AG08395 (cell line): ENCODE results near the gene SLC1A2.

Source experiments
- DNase-seq: peaks from one replicate; pipeline ENCODE4 v3.0.0; 2012; ENCODE audit warnings: mixed read lengths, low spot score

Gene SLC1A2

DNA sequence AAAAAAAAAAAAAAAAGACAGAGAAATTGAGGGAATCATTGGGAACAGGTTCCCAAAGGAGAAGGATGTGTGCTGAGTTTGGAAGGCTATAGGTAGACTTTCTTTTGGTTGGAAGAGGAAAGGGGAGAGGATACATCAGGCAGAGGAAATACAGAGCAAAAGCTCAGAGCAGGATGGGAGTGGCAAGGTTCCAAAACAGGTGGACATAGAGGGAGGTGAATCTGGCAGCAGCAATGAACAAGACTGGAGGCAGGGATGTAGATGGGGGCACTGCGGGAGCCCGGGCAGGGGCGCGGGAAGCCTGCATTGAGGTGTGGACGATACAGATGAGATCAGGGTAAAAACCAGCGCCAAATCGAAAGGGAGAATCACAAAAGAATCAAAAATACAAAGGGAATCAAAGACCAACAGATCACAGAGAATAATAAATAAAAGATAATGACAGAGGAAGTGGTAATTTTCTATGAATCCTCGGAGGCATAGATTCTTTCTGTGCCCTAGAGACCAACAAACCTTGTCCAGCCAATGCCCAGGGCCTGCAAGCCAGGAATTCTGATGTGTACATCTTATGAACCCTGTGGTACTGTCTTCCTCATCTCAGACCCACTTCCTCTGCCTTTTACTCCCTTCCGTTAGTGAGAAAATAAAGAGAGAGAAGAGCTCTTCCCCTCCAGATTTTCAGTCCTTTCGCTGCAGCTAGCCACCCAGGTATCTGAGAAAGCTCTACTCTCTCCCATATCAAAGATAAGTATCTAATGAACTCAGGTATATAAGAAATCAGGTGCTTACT is 70.3 kb downstream of the SLC1A2 start:
- DNase-seq, result no peak

DNA sequence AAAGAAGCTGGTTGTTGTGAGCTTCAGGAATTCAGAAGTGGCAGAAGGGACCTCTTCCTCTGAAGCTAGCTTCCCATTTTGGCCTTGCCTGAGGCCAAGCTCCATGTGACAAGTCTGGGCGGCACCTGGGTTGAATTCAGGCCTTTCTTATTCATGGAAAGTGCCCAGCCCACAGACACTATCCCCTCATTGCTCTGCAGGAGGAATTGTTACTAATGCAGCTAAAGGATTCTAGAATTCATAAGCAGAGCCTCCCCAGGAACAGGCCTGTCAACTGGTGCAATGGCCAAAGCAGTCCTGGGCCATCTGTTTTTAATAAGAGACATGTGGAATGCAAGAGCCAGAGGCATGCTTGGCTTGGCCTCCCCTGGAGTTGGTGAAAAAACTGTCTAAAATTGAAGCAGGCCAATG is 71.4 kb downstream of the SLC1A2 start:
- peak; percentile 84 for DNase-seq

DNA sequence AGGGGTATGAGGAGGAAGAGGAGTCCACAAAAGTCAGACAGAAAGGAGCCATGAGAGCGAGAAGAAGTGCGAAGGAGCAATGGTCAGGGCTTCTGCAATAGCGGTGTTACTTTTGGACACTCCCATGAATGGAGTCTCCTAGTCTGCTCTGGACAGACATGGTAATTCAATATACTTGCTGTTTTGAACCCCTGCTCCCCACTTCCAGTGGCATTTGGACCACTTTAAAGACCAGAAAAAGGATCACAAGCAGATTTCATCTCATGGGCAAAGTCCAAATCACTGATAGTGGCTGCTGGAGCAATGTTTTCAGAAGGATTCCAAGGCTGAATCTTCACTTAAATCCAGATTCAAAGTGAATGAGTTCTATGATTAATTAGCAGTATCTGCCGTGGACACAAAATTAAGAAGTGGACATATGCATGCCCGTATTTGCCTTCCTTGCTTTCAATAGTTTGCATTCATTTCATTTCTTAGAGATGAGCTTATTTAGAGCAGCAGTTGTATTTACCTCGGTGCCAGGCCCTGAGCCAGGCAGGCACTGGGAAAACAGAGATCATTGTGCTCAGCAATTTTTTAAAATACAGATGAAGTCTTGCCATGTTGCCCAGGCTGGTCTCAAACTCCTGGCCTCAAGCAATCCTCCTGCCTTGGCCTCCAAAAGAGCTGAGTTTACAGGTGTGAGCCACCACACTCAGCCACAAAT is 72.0 kb downstream of the SLC1A2 start:
- no peak for DNase-seq

DNA sequence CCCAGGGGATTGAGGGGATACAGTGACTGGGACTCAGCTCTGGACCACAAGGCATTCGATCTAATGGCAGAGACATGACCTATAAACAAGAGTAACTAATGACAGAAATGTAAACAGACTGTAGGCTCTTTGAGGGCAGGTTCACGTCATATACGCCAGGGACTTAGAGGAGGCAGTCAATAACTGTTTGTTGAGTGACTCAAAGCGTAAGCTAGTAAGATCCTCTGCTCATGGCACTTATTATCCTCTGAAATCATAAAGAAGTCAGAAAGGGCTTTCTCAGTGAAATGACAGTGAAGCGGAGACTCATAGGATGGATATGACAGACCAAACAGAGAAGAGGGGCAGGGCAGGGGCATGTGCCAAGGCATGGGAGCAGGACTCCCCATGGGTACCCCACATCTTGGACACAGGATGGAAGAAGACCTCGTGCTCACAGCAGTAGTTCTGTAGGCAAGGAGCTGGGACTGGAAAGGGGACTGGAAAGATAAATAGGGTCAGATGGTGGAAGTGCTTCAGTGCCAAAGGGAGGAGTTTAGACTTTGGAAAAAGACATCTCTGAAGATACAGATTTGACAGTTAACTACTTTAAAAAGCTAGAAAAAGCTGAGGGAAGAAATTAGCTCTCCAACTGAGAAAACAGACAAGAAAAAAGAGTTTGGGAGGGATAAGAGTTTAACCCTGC is 72.7 kb downstream of the SLC1A2 start:
- DNase-seq, result no peak

DNA sequence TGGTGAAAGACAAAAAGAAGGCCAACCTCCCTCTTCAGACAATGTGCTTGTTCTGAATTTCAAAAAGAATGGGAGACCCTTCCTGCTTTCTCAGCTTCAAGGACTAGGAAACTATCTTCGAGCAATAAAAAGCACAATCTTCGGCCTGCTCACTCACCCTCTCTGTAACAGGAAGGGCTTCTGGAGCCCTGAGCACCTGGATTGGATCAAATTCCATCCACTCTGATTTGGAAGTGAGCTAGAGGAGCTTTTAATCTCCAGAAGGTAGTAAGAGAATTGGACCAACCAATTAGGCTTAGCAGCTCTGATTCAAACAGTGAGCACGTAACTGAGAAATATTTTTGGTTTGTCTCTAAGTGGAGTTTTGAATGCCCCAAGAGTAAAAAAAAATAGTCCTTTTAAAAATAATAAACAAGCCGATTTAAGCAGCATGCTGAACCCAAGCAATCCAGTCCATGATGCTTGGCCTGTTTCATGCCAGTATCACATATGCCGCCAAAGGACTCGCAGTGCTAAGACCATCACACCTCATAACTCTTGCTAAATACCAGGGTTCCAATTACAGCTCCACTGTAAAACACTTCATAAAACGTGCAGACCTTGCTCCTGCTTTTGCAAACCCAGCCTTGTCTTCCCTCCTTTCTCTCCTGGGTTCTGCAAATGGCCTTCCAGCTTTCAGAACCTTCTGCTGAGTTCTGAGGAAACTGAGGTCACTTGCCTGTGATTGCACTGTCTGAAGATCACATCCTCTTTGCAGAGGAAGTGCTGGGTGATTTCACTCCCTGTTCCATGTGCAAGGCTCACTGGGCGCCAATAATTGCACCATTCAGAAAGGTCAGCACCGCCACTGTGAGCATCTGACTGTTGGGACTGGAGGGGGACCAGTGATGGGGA is 74.4 kb downstream of the SLC1A2 start:
- DNase-seq, result no peak

DNA sequence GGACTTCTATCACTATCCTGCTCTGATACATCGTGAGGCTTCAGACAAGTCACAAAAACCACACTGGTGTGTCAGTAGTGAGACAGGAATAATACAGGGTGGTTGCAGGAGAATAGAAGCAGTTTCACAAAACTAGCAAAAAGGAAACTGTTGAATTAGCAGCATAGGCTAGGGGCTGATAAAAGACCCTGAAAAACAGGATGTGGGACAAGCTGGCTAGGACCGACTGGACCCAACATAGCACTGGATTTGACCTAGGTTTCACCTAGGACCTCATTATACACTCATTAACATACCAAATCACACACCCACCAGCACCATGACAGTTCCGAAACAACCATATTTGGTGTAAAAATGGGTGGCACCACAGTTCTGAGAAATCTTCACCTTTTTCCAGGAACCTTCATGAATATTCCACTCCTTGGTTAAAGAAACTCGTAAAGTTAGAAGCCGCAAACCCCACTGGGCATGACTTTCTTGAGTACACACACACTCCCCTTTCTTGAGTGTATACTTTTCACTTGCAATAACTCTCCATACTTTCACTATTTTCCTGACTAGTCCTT is 76.2 kb downstream of the SLC1A2 start:
- DNase-seq, result no peak

DNA sequence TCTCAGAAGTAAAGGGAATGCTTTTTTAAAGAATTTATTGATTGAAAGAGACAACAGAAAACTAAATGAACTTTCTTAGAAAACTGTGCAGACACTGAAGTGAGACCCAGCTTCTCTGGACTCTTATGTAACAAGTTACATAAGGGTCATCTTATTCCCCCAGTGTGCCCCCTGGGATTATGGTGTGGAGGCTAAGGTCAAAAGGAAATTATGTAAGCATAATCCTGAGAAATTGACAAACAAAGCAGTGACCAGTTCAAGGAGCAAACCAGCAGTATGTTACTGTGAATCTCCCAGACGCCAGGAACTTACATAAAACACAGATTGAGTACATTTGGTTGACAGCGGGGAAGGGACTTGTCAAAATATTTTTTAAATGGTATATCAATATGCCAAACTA is 78.6 kb downstream of the SLC1A2 start:
- no peak for DNase-seq

DNA sequence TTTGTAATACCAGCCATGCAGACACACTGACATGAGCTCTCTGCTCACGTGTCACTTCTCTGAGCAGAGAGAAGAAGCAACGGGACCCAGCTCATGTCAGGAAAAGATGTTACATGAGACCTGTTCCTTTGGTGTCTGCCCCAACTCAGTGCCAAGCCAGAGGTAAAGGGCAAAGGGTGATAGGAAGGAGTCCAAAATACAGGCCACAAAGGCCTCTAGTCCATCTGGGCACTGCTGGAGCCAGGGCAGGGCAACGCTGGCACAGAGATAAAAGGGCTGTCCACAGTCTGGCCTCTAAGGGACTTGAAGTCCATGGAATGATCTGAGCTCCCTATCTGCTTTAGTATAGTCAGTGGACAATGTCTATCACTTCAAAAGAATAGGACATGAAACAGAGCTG is 79.3 kb downstream of the SLC1A2 start:
- DNase-seq, result no peak

DNA sequence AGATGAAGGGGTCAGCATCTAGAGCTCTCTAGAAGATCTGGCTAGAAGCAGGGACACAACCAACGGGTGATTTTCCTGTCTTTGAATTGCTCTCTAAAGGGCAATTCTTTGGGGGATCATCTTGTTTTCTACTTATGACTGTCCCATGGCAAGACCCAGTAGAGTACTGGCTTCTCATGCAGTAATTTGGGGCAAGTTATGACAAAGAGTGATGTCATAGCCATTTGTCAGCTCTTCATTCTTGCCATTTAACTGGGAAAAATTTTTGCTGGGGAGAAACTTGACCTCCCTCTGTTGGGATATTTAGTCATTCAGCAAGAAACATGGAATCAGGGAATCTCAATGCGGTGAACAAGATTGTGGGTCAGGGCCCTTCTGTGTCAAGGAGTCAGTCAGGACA is 80.4 kb downstream of the SLC1A2 start:
- no peak for DNase-seq

DNA sequence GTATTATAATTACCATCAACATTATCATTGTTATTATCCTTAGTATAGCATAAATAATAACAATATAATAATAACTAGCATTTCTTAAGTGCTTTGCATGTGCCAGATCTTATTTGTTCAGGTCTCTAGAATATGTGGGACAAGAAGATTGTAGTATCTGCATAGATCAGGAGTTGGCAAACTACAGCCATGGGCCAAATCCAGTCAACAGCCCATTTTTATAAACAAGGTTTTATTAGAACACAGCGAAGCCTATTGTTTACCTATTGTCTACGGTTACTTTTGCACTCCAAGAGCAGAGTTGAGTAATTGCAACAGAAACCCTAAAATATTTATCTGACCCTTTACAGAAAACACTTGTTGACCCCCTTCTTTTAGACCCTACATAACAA is 81.4 kb downstream of the SLC1A2 start:
- DNase-seq, result no peak

DNA sequence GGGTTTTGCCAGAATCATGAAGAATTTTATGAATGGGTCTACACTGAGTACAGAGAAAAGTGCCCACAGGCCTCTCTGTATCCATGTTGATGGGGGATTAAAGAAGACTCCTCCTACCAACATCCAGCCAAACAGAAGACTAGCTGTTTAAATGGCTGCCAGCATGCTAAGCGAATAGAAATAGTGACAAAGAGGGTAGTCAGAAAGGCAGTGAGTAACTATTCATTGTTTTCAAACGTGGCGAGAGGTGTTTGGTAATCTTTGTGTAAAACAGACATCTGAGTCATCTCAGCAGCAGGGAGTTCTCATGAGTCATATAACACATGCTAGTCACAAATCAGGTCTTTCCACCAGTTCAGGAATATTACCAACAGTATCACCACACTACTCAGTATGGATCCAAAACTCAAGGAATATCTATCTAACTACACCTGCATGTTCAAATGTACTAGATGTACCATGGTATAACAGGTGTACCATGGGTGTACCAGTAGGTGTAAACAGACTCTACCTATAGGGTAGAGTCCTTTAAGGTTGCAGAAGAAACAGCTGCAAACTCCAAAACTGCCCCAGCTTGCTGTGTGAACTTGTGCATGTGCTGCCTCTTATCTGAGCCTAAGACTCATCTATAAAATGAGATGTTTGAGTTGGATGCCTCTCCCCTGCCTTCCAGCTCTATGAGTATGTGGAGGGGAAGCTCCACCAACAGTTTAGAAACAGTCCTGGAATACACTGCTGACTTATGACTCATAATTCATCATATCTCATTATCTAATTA is 82.0 kb downstream of the SLC1A2 start:
- peak; percentile 94 for DNase-seq

DNA sequence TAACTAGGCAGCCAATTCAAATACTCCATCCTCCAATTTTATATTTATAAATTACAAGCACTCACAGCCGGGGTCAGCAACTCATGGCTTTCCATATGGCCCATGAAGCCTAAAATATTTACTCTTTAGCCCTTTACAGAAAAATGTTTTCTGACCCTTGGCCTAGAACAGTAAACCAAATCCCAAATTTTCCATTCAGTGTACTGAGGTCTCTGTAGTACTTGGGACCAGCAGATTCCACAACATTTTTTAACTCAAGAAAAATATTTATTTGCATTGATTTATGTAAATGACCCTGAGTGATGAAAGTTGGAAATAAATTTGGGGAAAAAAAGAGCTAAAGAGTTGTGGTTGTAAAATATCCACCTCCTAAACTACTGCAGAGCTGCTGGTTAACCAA is 82.6 kb downstream of the SLC1A2 start:
- no peak for DNase-seq

DNA sequence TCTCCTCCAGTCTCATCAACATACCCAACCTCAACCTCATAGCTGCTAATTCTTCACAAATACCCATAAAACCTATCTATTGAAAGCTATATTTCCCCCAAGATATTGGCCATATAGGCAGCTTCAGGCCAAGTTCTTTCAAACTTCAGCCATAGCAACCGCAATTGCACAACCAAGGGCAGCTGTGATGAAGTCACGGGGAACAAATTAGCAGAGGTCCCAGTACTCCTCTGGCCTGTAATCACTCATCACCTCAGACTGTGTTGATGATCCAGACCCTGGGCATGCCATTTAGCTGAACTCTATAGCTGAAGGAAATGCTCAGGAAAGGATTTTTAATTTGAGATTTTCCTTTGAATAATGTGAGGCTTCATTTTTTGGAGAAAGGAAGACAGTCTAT is 84.1 kb downstream of the SLC1A2 start:
- DNase-seq, result peak; percentile 34

DNA sequence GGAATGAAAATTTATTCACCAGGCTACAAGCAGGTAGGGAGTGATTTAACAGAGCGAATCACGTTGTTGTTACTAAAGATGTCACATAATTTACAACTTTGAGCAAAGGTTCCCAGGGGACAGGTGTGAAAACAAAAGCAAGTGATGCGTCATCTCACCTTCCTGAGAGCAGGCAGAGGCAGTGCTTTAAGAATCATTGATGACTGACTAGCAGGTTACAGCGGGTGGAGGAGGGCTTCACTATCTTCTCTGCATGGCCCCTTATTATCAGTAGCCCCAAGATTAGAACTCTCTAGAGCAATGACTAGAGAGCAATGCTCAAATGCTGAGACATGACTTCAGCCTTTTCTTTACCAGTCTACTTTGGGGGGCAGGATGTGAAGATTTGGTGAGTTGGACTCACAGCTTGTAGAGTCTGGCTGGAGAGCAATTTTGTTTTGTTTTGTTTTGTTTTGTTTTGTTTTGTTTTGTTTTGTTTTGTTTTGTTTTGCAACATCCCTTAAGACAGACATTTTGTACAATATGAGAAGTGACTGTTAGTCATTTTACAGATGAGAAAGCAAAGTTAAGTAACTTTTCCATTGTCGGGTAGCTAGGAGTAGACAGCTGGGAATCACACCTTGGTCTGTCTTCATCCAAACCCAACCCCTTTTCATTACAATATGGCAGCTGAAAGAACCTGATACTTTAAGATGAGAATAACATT is 84.8 kb downstream of the SLC1A2 start:
- DNase-seq, result no peak

DNA sequence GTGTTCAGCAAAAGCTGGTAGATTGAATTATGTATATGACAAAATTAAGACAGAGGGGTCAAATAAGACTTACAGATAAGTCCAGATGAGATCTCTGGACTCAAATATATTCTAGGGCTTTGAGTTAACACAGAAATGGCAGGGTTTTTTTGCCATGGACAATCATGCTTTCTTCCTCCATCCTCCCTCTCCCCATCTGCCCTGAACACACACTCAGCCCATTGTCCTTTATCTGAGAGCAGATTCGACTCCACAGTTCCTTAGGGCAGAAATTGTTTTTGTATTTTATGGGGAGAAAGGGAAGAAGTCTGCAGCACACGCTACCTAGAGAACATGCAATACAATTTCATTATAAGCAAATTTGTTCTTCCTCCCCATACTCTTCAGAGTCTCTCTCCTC is 86.8 kb downstream of the SLC1A2 start:
- no peak for DNase-seq

DNA sequence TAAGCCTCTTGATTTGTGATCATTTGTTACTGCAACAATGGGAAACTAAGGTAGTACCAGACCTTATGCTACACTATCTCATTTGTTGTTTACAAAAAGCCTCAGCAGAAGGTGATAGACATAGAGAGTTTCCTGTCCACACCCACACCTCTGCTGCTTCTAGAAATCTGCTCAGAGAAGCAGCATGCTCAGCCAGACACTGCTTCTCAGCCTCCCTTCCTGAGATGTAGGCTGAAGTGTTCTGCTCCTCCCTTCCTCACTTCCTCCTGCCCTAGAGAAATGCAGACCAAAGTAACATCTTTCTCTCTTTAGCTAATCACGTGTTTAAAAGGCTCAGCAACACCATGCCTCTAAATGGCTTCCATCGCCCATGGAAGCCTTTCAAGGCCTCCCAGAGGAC is 88.4 kb downstream of the SLC1A2 start:
- DNase-seq, result no peak

DNA sequence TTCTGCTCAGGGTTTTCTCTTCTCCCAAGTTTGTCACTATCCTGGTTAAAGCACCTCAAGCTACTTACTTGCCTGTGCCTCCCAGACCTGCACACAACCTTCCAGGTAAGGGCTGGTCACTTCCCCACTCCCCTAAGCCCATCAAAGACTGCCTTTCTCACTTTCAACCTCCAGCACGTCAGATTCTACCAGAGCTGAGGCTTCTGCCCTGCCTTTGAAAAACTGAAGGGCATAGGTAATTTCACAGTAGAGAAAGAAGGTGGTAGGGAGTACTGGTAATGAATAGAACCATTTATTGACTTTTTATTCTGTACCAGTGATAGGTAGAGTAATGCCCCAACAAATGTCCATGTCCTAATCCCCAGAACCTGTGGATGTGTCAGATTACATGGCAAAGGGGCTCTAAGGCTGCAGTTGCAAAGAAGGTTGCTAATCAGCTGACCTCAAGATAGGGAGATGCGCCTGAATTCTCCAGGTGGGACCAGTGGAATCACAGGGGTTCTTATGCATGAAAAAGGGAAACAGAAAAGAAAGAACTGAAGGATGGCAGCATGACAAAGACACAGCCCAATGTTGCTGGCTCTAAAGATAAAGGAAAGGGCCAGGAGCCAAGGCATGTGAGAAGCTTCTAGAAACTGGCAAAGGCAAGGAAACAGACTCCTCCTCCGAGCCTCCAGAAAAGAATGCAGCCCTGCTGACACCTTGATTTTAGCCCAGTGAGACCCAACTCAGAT is 89.0 kb downstream of the SLC1A2 start:
- no peak for DNase-seq

DNA sequence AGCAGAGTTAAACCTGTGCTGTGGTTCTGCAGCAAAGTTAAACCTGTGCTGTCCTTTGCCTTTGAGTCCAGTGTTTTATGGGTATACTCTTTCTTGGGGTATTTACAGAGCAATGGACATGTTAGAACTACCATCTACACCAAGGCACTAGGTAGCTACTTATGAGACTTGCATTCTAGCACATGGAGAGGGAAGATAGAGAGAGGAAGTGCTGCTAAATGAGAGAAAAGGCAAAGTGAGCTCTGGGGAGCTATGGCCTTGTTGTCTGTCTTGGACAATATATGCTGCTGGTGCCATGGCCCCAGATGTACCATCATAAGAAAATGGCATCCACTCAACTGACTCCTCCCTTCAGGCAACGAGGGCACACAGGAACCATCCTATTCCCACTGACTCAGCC is 91.5 kb downstream of the SLC1A2 start:
- DNase-seq, result no peak

DNA sequence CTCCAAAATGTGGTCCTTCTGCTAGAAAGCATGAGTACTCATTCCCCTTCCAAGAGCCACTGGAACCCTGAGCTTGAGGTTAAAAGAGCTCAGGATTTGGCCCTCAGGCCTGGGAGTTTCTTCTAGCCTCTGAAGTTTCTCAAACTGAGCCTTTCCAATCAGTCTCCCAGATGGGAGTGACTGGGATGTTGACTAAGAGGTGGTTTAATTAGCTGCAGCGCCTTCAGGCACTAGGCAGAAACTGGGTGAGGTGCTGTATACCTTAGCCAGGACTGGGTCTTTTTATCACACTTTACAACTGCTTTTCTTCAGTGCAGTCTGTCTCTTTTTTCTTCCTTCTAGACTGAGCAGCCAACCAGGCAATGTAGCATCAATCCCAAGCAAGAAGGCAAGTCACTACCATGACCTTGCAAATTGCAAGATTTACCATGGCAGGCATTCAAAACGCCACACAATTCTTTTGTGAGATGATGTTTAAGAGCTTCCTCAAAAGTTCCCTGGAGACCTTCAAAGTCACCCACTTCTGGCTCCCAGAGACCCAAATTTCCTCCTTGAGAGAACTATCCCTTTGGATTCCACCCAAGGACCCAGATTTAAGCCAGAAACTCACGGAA is 93.0 kb downstream of the SLC1A2 start:
- DNase-seq, result no peak
